Measurements from ENCODE around the gene KCNIP1. TPM values are rescaled to one million over a fixed set of nuclear protein-coding genes. Genes with fewer than 3 reads are reported as not detected.

KCNIP1 gene
- total RNA-seq, 1 experiment from 2014 or later = not detected

DNA sequence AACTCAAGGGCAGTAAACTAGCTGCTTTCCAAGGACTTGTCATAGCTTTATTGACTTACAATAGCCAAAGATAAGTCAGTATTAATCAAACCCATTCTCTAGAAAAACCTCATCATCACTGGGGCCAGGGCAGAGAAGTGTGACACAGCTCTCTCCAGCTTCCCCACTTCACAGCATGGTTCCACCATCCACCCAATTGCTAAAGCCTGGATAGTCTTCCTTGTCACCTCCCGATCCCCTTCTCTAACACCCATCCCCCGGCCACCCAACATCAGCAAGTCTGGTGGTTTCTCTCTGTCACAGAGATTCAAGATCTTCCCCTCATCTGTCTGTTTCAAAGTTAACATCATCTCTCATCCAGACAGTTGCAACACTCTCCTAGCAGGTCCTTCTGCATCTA is 191.1 kb downstream of the KCNIP1 start:
- CTCF ChIA-PET = no interaction called here
- H3K4me1 Mint-ChIP-seq (ENCODE audit: low read depth, unreplicated experiment) = no peaks in the 10 kb centered on the region
- H3K36me3 Mint-ChIP-seq (ENCODE audit: insufficient read depth, unreplicated experiment) = no peaks in the 10 kb centered on the region
- H3K4me3 Mint-ChIP-seq (ENCODE audit: low read depth, unreplicated experiment) = no peak overlapping the region
- intact Hi-C loops (cut with micrococcal nuclease; ENCODE audit: unreplicated experiment) = no loop called here
- H3K9me3 Mint-ChIP-seq (ENCODE audit: low read depth, unreplicated experiment) = no peaks in the 10 kb centered on the region
- H3K27ac Mint-ChIP-seq (ENCODE audit: unreplicated experiment) = no peak overlapping the region
- no peak for DNase-seq
- no TSS peak for BruUV-seq (replicated peaks)
- no peak for TF ChIP-seq CTCF (IDR thresholded peaks at IDR 0.05; ENCODE audit: unreplicated experiment)
- H3K27me3 Mint-ChIP-seq (ENCODE audit: unreplicated experiment) = peaks cover 93% of the 10 kb centered on the region

DNA sequence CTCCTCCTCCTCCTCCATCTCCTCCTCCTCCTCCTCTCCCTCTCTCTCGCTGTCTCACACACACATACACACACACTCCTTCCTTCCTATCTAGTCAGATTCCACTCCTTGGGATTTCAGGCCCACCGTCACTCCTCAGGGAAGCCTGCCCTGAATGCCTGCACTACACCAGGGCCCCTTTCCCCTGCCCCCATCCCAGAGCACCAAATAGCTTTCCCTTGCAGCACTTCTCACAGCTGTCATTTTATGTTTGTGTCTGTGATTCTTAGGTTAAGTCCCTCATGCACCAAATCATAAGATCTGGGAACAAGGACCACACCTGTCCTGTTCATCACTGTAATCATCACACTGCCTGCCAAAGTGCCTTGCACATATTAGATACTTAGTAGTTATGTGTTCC is 193.2 kb downstream of the KCNIP1 start:
- CTCF ChIA-PET = no interaction called here
- no peak for TF ChIP-seq CTCF (IDR thresholded peaks at IDR 0.05; ENCODE audit: unreplicated experiment)
- Mint-ChIP-seq H3K36me3 (ENCODE audit: insufficient read depth, unreplicated experiment) (no peaks in the 10 kb centered on the region), H3K4me3 (ENCODE audit: low read depth, unreplicated experiment) (no peak overlapping the region), H3K27ac (ENCODE audit: unreplicated experiment) (no peak overlapping the region), H3K4me1 (ENCODE audit: low read depth, unreplicated experiment) (no peaks in the 10 kb centered on the region), H3K27me3 (ENCODE audit: unreplicated experiment) (peaks cover 93% of the 10 kb centered on the region), H3K9me3 (ENCODE audit: low read depth, unreplicated experiment) (no peaks in the 10 kb centered on the region)
- BruUV-seq (replicated peaks) = no TSS peak
- DNase-seq = no peak
- intact Hi-C loops (cut with micrococcal nuclease; ENCODE audit: unreplicated experiment) = no loop called here

DNA sequence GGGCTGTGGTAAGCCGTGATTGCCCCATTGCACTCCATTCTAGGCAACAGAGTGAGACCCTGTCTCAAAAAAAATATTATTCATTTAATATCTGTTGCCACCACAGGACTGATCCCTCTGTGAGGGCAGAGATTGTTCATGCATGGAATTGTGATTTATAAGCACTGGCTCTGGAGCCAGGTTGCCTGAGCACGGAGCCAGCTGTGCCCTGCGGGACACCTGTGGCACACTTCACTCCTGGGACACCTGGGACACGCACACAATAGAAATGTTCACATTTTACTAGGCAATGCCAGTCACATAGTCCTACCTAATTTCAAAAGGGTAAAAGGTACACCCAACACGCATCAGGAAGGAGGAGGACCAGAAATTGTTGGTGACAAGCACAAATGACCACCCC is 196.7 kb downstream of the KCNIP1 start:
- Mint-ChIP-seq H3K27me3 (ENCODE audit: unreplicated experiment) (peaks cover 77% of the 10 kb centered on the region), H3K4me3 (ENCODE audit: low read depth, unreplicated experiment) (no peak overlapping the region), H3K9me3 (ENCODE audit: low read depth, unreplicated experiment) (no peaks in the 10 kb centered on the region), H3K36me3 (ENCODE audit: insufficient read depth, unreplicated experiment) (no peaks in the 10 kb centered on the region), H3K27ac (ENCODE audit: unreplicated experiment) (no peak overlapping the region), H3K4me1 (ENCODE audit: low read depth, unreplicated experiment) (no peaks in the 10 kb centered on the region)
- no TSS peak for BruUV-seq (replicated peaks)
- DNase-seq = no peak
- CTCF ChIA-PET = no interaction called here
- TF ChIP-seq CTCF (IDR thresholded peaks at IDR 0.05; ENCODE audit: unreplicated experiment) = no peak
- intact Hi-C loops (cut with micrococcal nuclease; ENCODE audit: unreplicated experiment) = no loop called here

- Mint-ChIP-seq H3K9me3 (ENCODE audit: low read depth, unreplicated experiment) (no peaks in the 10 kb centered on the region), H3K36me3 (ENCODE audit: insufficient read depth, unreplicated experiment) (no peaks in the 10 kb centered on the region), H3K4me3 (ENCODE audit: low read depth, unreplicated experiment) (no peak overlapping the region), H3K27ac (ENCODE audit: unreplicated experiment) (no peak overlapping the region), H3K4me1 (ENCODE audit: low read depth, unreplicated experiment) (no peaks in the 10 kb centered on the region), H3K27me3 (ENCODE audit: unreplicated experiment) (peaks cover 76% of the 10 kb centered on the region)
- no peak for DNase-seq
- TF ChIP-seq CTCF (IDR thresholded peaks at IDR 0.05; ENCODE audit: unreplicated experiment) = no peak
- CTCF ChIA-PET = no interaction called here
- no TSS peak for BruUV-seq (replicated peaks)
- intact Hi-C loops (cut with micrococcal nuclease; ENCODE audit: unreplicated experiment) = no loop called here
Observed at GRCh38 chr5:170701334-170701733, 197.5 kb downstream of the KCNIP1 start.
